ENCODE measurements around the gene KRTAP5-2. TPM values are rescaled to one million over a fixed set of nuclear protein-coding genes. Genes with fewer than 3 reads are reported as not detected.

KRTAP5-2 gene
- total RNA-seq, 2 donors from 2014 or later = not detected

DNA sequence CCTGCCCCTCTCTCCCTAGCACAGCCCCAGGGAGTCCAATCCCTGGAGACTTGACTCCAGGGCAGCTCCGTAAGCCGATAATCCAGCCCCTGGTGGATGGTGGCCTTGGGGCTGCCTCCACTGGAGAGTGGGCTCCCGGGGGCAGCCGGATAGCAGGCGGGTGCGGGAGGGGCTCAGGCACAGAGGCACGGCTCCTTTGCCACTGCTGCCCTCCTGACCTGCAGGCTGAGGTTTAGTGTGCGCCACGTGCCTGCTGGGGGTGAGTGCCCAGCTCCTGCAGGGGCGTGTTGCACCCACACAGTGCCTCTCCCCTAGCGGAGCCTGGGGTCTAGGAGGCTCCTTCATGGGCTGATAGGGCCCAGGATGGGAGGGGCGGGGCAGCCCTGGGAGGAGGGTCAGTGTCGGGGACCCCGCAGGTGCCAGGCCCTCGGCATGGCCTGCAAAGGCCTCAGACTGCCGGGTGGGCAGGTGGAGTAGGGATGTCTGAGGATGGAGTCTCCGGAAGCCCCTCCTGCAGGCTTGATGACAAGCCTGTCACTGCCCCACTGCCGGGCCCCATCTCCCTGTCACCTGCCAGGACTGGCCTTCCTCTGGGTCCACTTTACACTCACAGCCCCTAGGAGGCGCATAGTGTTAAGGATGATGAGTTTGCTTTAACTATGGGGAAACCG is 31.6 kb downstream of the KRTAP5-2 start:
- TF ChIP-seq, protein P1, sequence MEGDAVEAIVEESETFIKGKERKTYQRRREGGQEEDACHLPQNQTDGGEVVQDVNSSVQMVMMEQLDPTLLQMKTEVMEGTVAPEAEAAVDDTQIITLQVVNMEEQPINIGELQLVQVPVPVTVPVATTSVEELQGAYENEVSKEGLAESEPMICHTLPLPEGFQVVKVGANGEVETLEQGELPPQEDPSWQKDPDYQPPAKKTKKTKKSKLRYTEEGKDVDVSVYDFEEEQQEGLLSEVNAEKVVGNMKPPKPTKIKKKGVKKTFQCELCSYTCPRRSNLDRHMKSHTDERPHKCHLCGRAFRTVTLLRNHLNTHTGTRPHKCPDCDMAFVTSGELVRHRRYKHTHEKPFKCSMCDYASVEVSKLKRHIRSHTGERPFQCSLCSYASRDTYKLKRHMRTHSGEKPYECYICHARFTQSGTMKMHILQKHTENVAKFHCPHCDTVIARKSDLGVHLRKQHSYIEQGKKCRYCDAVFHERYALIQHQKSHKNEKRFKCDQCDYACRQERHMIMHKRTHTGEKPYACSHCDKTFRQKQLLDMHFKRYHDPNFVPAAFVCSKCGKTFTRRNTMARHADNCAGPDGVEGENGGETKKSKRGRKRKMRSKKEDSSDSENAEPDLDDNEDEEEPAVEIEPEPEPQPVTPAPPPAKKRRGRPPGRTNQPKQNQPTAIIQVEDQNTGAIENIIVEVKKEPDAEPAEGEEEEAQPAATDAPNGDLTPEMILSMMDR (IDR thresholded peaks at IDR 0.05) = no peak
- Histone ChIP-seq H3K4me1 (peaks cover 0 to 63% of the 10 kb centered on the region in 2 donors), H3K4me3 (no peak overlapping the region), H3K27ac (peak overlapping the region in 1 of 2 donors; percentile 8), H3K27me3 (no peaks in the 10 kb centered on the region), H3K36me3 (peaks cover 29% of the 10 kb centered on the region), H3K9me3 (no peaks in the 10 kb centered on the region)
- no peak for DNase-seq (ENCODE audit: low spot score)

DNA sequence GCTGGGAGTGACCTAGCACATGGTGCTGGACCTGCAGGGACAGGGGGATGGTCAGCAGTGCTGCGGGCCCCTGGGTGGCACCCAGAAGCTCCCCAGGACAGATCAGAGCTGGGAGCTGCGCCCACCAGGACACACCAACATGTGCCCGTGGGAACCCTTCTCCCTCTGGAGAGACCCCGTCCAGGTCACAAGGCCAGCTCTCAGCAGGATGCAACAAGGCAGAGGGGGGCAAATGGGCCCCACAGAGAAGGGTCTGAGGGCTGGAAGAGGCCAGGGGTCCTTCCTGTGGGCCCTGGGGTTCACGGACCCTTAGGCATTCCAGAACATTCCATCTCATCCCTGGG is 32.2 kb downstream of the KRTAP5-2 start:
- TF ChIP-seq, protein P1 (IDR thresholded peaks at IDR 0.05) = no peak
- Histone ChIP-seq H3K9me3 (no peaks in the 10 kb centered on the region), H3K27me3 (no peaks in the 10 kb centered on the region), H3K36me3 (peaks cover 35% of the 10 kb centered on the region), H3K27ac (peak overlapping the region in 1 of 2 donors; percentile 69), H3K4me1 (peaks cover 0 to 57% of the 10 kb centered on the region in 2 donors), H3K4me3 (no peak overlapping the region)
- DNase-seq (ENCODE audit: low spot score) = no peak

DNA sequence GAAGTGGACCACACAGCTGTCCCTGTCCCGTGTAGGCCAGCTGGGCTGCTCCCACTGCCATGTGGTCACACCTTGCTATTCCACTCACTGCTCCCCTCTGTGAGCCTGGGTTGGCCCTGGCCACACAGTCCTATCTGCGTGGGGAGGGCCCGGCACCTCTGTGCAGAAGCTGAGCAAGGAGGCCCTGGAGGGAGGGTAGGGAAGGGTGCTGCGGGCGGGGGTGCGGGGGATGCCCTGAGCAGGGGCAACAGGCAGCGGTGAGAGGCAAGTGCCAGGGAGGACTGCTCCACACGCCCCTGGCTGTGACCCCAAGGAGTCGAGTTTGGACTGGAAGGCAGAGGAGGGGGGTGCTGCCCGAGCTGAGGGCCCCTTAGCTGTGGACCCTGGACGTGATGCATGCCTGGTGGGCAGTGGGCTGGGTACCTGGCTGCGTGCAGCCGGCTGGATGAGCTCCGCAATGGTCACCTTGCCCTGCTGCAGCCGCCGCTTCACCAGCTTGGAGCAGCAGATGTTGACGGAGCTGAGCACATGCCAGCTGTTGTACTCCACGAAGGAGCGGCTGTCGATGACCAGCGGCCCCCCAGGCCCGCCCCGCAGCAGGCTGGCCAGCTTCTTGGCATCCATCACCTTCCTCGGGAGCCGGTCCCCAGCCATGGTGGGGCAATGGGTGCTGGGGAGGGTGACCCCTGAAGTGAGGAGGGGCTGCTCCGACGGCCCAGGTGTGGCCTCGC is 32.8 kb downstream of the KRTAP5-2 start:
- H3K27ac ChIP-seq = peak overlapping the region; percentile 60 to 69
- no peak overlapping the region for H3K4me3 ChIP-seq
- H3K36me3 ChIP-seq = peaks cover 41% of the 10 kb centered on the region
- TF ChIP-seq, protein P1 (IDR thresholded peaks at IDR 0.05) = no peak
- DNase-seq (ENCODE audit: low spot score) = no peak
- peaks cover 0 to 56% of the 10 kb centered on the region in 2 donors for H3K4me1 ChIP-seq
- H3K27me3 ChIP-seq = no peaks in the 10 kb centered on the region
- H3K9me3 ChIP-seq = no peaks in the 10 kb centered on the region

DNA sequence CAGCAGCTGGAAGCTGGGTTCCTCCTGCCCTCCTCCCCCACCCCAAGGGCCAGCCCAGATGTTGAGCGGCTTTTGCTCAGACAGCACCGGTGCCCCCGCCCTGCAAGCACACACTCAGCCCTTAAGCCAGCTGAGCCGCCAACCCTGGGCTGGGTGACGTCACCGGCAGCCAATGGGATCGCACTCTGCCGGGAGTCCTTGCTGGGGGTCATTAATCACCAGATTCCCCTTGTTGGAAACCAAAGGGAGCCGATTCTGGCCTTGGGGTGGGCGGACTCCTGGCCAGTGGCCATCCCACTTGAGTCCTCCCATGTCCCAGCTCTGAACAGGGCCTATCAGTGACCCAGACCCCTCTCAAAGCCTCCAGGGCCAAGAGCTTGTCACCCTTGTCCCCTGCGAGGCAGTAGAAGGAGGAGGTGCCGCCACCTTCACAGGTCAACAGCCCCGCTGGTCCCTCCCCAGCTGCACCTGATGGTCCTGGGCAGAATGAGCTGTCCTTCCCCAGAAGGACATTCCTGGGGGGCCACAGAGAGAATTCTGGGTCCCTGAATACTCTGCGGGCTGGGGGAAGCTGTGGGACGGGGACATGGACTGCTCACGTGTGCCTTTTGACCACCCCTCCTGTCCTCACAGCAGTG is 33.4 kb downstream of the KRTAP5-2 start:
- H3K4me1 ChIP-seq = peaks cover 0 to 56% of the 10 kb centered on the region in 2 donors
- H3K27me3 ChIP-seq = no peaks in the 10 kb centered on the region
- peak; percentile 84 for DNase-seq (ENCODE audit: low spot score)
- H3K4me3 ChIP-seq = no peak overlapping the region
- peaks cover 43% of the 10 kb centered on the region for H3K36me3 ChIP-seq
- no peaks in the 10 kb centered on the region for H3K9me3 ChIP-seq
- TF ChIP-seq, protein P1 (IDR thresholded peaks at IDR 0.05) = no peak
- H3K27ac ChIP-seq = peak overlapping the region; percentile 60 to 69

DNA sequence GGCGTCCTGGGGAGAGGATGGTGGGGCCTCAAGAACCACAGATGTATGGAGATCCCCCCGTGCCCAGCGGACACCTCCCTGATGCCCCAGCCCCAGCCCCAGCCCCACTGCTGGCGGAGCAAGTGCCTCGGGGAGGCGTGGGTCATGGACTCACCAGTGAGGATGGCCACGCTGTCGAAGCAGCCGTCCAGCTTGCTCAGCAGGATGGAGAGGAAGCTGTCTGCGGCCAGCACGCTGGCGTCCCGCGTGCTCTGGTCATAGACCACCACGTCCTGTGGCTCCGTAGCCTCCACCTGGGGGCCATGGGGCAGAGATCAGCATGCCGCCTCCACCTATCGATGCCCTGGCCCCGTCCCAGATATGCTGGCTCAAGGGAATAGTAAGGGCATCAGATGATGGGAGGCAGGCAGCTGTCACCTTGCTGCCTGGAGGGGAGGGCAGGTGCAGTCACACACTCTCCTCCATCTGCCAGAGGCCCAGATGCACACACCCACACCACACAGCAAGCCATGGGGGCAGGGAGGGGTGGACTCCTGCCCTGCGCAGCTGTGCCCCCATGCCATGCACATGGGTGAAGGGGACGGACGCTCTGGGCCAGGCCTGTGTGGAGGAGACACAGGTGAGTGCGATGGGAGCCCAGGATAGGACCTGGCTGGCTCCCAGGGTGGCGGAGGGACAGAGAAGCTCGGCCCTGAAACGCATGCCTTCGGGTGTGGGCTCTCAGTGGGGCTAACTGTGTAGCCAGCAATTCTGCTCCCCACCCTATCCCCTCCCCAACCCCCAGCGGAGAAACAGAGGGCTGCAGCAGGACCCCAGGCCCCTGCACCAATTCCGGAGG is 34.2 kb downstream of the KRTAP5-2 start:
- no peak for DNase-seq (ENCODE audit: low spot score)
- TF ChIP-seq, protein P1 (IDR thresholded peaks at IDR 0.05) = no peak
- H3K27ac ChIP-seq = peak overlapping the region; percentile 60 to 69
- H3K9me3 ChIP-seq = no peaks in the 10 kb centered on the region
- no peak overlapping the region for H3K4me3 ChIP-seq
- peaks cover 43% of the 10 kb centered on the region for H3K36me3 ChIP-seq
- peaks cover 0 to 56% of the 10 kb centered on the region in 2 donors for H3K4me1 ChIP-seq
- no peaks in the 10 kb centered on the region for H3K27me3 ChIP-seq

Measured in right atrium auricular region (tissue), 2 donors.